ENCODE data around the gene GFER.

The GFER gene

DNA sequence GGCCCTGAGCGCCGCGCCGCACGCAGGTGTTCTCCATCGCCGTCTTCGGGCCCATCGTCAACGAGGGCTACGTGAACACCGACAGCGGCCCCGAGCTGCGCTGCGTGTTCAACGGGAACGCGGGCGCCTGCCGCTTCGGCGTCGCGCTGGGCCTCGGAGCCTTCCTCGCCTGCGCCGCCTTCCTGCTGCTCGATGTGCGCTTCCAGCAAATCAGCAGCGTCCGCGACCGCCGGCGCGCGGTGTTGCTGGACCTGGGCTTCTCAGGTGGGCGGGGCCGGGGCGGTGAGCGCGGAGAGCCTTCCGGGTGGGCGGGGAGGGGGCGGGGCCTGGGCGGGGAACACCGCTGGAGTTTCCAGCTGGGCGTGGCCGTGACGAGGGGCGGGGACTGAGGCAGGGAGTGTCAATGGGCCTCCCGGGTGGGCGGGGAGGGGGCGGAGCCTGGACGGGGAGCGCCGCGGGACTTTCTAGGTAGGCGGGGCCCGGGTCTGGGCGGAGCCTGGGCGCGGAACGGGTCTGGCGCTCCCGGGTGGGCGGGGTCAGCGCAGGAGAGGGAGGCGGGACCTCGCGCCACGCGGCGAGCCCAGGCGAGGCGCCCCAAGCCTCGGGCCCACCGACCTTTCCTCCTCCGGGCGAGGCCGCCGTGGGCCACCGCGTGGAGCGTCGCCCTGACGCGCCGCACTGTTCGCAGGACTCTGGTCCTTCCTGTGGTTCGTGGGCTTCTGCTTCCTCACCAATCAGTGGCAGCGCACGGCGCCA is 8.1 kb downstream of the GFER start:
- DNase-seq = peak; percentile 97

DNA sequence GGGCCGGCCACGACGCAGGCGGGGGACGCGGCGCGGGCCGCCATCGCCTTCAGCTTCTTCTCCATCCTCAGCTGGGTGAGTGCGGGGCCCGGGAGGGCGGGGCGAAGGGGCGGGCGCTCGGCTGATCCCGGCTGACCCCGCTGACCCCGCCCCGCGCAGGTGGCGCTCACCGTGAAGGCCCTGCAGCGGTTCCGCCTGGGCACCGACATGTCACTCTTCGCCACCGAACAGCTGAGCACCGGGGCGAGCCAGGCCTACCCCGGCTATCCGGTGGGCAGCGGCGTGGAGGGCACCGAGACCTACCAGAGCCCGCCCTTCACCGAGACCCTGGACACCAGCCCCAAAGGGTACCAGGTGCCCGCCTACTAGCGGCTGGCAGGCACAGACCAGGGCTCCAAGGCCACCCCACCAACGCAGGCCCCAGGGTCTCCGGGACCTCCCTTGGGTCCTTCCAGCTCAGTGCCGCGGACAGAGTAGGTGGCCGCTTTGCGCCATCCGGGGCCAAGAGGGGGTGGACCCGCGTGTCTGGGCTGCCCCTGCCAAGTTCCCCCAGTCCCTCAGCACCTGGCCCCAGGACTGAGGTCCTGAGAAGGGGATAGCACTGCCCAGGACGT is 8.8 kb downstream of the GFER start:
- no peak for DNase-seq

DNA sequence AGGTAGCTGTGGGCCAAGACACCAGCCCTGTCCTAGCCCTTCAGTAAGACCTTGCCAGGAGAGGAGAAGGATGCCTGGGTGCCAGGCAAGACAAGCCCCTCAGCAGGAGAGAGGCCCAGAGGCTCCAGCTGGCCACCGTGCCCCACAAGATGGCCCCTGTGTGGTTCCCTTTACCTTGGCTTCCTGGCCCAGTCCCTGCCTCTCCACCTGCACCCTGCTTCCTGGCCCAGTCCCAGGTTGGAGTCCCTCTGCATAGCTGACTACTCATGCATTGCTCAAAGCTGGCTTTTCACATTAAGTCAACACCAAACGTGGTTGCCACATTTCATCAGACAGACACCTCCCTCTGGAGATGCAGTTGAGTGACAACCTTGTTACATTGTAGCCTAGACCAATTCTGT is 9.7 kb downstream of the GFER start:
- no peak for DNase-seq

DNA sequence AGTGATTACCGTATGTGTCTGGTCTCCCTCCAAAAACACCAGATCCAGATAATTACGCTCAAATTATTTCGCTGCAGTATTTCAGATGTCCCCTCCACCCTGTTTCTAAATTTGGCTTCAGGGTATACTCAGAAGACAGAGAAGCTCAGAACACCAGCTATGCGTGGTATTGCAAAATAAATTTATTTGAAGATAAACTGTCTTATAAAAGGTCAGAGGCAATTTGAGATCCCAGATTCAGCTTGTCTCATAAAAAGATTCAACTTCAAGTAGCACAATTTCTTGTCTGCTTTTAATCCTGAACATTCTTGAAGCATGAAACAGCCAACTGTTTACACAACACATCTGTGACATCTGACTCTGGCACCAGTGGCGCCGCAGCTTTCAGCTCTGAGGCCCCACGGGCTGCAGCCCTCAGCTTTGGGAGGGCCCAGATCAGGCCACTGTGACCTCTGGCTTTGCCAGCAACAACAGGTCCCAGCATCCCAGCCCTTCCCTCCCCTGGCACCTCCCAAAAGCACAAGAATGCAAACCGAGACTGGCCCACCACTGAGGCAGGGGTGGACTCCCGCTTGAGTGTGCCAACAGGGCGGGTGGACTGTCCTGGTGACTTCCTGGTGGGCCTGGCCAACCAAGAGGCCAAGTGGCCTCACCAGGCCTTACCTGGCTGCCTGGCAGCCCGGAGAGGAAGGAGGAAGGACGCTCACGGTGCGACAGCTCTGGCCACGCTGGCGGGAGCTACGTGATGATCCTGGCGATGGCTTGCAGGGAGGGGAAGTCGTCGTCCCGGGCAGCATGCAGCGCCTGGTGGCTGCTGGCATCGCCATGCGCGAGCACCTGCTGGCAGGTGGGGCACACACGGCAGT is 13.7 kb downstream of the GFER start:
- no peak for DNase-seq

DNA sequence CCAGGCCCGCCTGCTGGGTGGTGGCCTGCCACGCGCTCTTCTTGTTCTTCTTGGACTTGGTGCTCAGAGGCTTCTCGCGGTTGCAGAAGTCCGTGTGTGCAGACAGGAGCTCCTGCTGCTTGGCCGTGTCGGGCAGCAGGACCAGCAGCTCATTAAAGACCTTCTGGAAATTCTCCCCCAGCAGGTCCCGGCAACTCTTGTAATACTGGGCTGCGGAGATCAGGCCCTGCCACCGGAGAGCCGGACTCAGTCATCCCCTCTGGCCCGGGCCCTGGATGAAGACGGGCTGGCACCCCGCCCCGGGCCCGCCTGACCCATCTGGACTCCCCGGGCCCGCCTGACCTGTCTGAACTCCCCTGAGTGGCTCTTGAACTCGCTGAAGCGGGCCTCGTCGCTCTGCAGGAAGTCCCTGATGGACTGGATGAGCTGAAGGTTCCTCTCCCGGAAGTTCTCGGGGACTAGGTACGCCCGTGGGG is 14.4 kb downstream of the GFER start:
- DNase-seq = no peak

DNA sequence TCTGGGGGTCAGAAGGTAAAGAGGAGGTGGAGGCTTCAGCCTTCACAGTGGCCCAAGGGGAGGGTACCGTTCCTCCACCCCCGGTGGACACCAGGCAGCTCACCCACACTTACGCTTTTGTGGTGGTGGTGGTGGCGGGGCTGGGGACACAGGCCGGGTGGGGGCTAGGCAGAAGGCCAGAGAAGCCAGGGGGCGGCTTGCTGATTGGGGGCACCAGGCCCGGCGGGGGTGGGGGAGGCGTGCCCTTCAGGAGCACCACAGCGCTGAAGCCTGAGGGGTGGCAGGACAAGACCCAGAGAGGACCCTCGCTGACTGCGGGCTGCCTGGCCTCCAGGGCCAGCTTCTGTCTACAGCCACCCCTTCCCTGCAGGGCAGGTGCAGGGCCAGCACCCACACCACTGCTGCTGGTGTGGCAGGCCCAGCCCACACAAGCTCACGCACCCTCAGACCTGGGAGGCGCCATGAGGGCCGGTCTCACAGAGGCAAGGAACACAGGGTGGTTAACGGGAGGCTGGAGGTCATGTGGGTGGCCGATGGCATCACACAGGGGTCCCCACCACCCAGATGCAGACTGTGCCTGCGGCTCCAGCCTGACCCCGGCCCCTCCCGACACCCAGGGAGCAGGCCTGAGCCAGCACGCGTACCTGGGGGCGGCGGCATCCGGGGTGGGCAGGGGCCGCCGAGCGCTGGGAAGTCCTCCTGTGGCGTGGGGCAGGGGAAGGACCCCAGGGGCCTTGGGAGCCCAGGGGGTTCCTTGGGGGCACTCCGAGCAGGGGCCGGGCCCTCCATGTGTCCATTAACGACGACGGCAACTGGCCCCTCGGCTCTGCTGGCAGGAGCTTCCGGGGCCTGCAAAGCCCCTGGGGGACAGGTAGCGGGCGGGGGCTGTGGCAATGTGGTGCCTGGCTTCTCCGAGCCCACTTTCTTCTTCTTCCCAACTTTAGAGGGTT is 15.1 kb downstream of the GFER start:
- DNase-seq = no peak

DNA sequence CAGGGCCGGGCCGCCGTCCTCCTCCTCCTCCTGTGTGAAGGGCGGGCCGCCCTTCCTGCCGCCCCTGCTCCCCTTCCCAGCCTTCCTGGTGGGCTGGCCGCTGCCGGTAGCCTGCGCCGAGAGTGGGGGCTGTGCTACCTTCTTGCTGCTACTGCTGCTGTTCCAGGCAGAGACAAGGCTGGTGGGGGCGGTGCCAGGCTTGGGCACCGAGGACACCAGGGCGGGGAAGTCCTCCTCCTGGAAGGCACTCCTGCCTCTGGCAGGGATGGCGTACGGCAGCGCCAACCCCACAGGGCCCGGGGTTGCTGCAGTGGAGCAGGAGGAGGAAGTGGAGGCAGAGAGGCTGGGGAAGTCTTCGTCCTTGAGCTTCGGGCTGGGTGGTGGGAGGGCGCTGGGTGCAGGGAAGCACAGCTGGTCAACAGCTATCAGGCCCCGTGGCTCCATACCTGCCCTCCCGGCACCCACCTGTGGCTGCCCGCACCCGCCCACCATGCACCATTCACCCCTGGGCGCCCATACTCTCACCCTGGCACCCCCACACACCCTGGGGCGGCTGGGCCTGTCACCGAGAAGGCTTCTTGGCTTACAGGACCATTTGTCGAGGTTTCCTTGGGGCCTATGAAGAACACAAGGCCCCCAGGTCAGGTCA is 16.0 kb downstream of the GFER start:
- no peak for DNase-seq

DNA sequence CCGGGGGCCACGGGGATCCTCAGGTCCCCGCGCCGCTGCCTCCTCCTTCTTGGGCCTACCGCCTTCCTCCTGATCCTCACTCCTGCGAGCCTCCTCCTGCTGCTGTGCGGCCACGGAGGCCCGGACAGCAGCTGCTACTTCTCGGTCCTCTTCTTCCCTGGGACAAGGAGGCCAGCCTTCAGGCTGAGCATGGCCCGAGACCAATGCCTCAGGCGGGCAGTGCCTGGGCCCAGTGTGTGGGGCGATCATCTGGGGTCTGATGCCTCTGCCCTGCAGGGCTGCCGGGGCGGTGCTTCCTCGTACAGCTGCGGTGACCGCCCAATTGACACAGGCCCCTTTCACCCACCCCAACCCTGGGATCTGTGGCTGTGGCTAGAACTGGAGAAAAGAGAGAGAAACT is 17.0 kb downstream of the GFER start:
- no peak for DNase-seq

DNA sequence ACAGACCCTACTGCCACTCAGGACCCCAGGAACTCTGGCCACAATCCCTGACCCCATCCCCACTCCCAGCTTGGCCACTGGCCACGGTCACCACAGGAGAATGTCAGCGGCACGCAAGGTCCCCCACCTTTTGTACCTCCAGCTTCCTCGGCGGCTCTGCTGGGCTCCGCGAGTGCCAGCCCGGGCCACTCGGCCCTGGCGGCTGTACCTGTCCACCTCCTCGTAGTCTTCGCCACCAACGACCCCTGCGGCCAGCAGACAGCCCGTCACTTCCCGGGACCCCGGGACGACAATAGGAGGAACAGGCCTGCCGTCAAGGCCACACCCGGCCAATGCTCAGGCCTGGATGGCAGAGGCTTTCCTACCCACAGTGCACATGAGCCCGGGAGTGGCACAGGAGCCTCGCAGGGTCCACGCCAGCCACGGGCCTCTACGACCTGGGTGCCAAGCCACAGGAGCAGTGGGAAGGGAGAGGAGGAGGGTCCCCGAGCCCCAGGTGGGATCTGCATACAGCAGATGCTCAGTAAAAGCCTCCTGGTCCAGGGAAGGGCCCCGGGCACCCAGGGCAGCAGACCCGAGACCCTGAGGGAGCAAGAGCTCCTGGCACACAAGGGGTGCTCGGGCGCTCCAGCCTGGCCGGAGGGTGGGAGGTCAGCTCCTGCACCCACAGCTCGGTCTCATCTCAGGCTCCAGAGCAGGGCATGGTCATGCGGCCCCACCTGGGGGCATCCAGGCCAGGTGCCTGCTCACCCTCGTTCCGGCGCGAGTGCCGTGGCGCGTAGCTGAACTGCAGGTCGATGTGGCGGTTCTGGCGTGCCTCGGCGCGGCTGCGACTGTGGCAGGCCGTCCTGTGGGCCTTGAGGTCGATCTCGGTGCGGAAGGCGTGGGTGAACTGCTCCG is 17.7 kb downstream of the GFER start:
- no peak for DNase-seq

DNA sequence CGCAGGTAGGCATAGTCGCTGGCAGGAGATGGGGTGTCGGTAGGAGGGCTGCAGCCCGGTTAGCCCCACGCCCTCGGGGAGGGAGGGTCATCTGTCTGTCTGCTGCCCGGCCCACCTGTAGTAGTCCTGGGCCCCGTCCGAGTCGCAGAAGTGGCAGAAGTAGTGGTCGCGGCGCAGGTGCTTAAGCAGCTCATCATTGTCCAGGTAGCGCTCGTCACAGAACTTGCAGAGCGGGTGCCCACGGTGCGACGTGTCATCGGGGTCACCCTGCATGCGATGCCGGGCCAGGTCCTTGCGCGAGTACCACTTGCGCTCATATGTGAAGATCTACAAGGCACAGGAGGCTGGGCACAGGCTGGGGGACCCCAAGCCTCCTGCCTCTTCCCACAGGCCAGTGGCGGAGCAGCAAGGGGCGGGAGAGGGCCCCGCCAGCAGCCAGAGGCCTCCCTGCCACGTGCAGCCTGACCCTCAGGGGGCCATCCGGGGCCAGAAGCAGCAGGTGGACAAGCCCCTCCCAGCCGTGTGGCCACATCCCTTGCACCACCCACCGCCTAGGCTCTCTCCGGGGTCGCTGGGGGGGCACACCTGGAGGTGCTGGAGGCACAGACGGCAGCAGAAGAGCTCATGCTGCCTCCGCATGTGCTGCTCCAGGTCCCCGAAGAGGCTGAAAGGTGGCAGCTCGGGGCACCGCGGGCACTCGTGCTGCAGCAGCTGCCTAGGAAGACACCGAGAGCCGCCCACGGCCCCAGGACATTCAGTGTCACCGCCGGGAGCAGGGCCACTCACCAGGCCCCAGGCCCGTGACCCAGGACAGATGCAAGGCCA is 18.6 kb downstream of the GFER start:
- no peak for DNase-seq

DNA sequence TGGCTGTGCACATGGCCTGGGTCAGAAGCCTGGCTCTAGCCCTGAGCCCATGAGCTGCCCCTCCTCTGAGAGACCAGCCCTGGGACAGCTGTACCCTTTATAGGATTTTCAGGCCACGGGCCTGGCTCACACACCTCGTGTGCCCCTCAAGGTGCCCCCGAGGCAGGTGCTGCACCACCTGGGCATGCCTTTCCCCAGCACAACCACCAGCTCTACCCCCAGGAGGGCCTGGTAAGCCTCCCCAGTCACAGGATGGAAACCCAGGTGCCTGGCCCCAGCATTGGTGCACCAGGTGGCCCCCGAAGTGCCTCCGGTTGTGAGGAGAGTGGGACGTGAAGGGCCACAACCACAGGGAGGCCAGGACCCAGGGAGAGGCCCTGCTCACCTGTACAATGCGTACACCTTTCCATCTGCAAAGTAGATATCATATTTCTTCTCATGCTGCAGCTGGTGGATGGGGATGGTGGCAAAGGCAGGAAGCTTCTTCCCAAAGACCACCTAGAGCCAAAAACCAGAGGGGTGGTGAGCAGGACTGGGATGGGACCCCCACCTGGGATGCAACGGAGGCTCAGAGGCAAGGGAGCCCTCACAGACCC is 19.3 kb downstream of the GFER start:
- no peak for DNase-seq

DNA sequence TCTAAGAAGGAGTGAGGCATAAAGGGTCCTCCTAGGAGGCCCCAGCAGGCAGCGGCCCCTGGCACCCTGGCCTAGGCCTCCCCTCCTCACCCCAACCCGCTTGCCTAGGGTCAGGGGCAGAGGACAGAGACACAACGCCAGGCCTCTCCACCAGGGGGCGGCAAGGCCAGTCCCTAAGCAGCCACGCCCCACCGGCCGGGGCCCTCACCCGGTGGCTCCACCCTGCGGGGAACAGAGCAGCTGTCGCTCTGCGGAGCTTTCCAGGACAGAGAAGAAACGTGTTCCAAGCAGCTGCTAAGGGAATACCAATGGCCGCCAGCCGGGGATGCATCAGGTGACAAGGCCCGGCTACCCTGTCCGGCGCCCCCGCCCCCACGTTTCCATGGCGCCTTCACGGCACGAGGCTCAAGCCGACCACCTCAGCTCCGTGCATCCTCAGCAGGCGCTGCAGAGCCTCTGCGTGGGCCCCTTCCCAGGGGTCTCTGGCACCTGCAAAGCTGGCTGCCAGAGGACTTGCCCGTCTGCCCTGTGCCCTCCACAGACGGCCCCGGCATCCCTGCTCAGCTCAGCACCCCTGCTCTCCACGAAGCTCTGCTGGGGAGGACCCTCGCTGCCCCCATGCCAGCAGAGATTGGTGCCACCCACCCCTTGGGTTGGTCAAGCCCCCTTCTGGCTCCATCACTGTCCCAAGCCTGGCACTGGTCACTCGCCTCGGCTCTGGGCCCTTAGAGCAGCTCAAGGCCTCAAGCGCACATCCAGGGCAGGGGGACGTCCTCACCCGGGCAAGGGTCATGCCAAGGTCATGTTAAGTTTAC is 20.0 kb downstream of the GFER start:
- DNase-seq = peak; percentile 85

DNA sequence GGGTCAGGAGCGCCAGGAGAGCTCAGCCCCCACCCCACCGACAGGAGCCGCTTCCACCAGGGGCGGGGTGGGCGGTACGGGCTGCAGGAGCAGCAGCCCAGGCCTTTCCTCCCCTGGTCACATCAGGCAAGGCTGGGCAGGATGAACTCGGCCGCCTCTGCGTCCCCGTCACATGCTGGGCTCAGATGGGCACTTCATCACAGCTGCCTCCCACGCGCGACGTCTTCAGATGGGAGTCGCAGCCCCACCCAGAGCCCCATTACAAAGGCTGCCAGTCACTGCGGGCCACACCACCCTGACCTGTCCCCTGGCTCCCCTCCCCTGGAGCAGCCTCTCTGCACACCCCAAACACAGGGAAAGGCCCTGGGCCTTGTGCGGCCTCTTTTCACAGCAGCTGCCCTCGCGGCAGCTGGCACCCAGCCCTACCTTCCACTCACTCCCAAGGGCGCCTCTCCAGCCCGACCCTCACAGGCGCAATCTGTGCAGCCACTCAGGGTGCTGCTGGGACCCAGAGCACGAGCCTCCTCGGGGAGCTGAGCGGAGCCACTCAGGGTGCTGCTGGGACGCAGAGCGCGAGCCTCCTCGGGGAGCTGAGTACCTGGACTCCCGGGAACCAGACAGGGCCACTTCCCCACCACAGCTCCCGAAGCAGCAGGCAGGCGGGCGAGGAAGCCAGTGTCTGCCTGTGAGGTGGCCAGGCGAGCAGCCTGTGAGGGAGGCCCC is 21.0 kb downstream of the GFER start:
- no peak for DNase-seq

DNA sequence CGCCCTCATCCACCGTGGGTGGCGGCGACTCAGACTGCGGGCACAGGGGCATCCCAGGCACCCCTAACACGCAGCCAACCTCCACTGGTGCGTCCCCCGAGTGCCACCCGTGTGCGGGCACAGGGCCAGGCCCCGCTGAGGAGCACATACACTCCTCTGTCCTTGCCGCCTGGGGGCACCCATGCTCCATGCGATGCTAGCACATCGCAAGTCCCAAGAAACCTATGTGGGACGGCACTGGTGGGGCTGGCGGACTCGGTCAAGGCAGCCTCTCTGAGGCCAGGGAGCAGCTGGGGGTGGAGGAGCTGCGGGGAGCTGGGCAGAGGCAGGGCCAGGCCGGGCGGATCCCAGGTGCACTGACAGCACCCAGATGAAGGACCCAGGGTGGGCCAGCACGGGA is 21.7 kb downstream of the GFER start:
- DNase-seq = peak; percentile 38

DNA sequence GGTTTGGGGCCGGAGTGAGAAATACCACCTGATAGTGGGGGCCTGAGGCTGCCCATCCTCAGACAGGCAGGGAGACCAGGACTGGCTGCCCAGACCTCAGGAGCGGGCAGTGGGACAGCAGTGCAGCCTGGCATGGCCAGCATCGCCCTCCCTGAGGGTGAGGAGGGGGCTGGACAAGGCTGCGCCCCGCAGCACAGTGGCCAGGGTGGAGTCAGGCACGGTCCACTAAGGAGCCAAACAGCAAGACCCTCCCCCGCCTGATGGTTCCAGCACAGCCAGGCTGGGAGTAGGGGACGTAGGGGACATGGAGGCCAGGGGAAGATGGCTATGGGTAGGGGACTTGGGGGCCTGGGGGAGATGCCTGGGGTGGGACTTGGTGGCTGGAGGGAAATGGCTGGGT is 22.3 kb downstream of the GFER start:
- no peak for DNase-seq

DNA sequence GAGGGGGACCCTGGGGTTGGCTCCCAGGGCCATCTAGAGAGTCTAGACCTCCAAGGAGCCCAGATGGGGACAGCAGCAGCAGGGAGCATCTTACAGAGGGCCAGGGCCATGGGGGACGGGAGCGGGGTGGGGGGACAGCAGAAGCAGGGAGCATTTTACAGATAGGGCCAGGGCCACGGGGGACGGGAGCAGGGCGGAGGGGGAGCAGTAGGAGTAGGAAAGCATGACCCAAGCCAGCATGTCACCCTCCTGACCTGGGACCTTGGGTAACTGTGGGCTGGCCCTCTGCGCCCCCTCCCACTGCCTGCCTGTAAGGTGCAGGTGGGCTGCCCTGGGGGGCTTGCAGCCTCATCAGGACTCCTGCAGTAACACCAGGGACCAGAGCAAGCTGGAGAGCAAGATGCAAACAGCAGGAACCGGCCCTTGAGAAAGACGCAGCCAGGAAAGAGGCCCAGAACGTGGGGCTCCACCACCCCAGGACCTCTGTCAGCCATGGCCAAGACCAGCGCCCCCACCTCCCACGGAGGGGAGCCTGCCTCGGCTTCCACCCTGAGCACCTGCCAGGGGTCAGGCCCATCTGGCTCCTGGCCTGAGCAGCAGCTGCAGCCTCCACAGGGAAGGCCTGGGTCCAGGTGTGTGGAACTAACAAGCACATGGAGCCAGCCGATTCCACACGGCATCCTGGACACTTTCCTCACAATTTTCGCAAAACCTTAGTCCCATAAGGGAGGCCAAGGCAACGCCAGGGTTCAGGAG is 23.3 kb downstream of the GFER start:
- DNase-seq = no peak

DNA sequence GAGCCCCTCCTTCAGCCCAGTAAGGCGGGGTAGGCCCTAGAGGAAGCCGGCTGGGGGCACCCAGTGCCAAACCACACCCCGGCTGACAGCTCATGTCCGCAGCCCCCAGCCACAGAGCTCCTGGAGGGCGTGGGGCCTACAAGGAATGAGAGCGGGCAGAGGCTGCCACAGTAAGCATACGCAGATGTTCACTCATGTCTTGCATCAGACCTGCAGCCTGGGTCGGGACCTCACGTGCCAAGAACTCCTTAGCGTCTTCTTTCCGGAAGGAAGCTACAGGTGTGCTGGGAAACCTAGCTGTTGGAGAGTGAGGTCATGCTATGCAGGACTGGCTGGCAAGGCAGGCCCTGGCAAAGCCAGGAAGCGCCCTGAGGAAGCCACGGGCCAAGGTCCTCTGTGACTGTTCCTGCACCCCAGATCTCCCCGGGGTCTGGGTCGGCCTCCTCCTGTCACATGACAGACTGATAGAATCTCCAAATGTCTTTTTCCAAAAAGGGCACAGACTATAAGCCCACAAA is 24.1 kb downstream of the GFER start:
- DNase-seq = no peak
